ENCODE results near the gene VASN. TPM values are rescaled to one million over a fixed set of nuclear protein-coding genes. Genes with fewer than 3 reads are reported as not detected.
A peak's percentile ranks its signal among the peaks of the same experiment; 100 is the strongest.
"Not testable (repeated sequence)": the region's sequence is repeated elsewhere in the genome, so short reads cannot be mapped to it uniquely, and the experiment has no call there.

VASN gene
- total and polyA plus RNA-seq, 2 donors from 2014 or later: 75.7 to 82.7 TPM

- no peak overlapping the region for H3K27ac ChIP-seq (ENCODE audit: low read depth in 2 of 2, low read length in 2 of 2)
- intact Hi-C loops (cut with DNase I): no loop called here
- peaks cover 0 to 33% (median 12%) of the 10 kb centered on the region in 3 donors for H3K36me3 ChIP-seq (ENCODE audit: control insufficient read depth in 2 of 3, insufficient read depth in 3 of 3, low read length in 3 of 3)
- no peak overlapping the region for H3K9ac ChIP-seq (ENCODE audit: low read length in 3 of 3)
- no peak for TF ChIP-seq CTCF (IDR thresholded peaks at IDR 0.05; ENCODE audit: borderline replicate concordance, extremely low read depth, insufficient read depth)
- peaks cover 0 to 22% (median 20%) of the 10 kb centered on the region in 3 donors for H3K4me1 ChIP-seq (ENCODE audit: control insufficient read depth in 2 of 3, insufficient read depth in 2 of 3, low read depth in 1 of 3, low read length in 3 of 3)
- no peaks in the 10 kb centered on the region for H3K9me3 ChIP-seq (ENCODE audit: control insufficient read depth in 2 of 3, insufficient read depth in 1 of 3, low read length in 3 of 3)
- no peak overlapping the region for H3K4me3 ChIP-seq (ENCODE audit: low read length in 3 of 3)
- H3K27me3 ChIP-seq (ENCODE audit: control insufficient read depth, insufficient read depth, low read length): no peaks in the 10 kb centered on the region
- FAIRE-seq (no peak), DNase-seq (no peak)
These were observed 38.9 kb upstream of the VASN start for GRCh38 chr16:4332623-4333307.

- intact Hi-C loops (cut with DNase I): no loop called here
- H3K4me1 ChIP-seq (ENCODE audit: control insufficient read depth in 2 of 3, insufficient read depth in 2 of 3, low read depth in 1 of 3, low read length in 3 of 3): peaks cover 0 to 20% (median 20%) of the 10 kb centered on the region in 3 donors
- peaks cover 0 to 36% (median 12%) of the 10 kb centered on the region in 3 donors for H3K36me3 ChIP-seq (ENCODE audit: control insufficient read depth in 2 of 3, insufficient read depth in 3 of 3, low read length in 3 of 3)
- no peak for TF ChIP-seq CTCF (IDR thresholded peaks at IDR 0.05; ENCODE audit: borderline replicate concordance, extremely low read depth, insufficient read depth)
- no peak overlapping the region for H3K4me3 ChIP-seq (ENCODE audit: low read length in 3 of 3)
- H3K27me3 ChIP-seq (ENCODE audit: control insufficient read depth, insufficient read depth, low read length): no peaks in the 10 kb centered on the region
- H3K9me3 ChIP-seq (ENCODE audit: control insufficient read depth in 2 of 3, insufficient read depth in 1 of 3, low read length in 3 of 3): no peaks in the 10 kb centered on the region
- FAIRE-seq: no peak
- no peak for DNase-seq
- H3K9ac ChIP-seq (ENCODE audit: low read length in 3 of 3): no peak overlapping the region
- H3K27ac ChIP-seq (ENCODE audit: low read depth in 2 of 2, low read length in 2 of 2): no peak overlapping the region
These were observed 38.4 kb upstream of the VASN start for GRCh38 chr16:4333308-4333638.

- H3K27me3 ChIP-seq (ENCODE audit: control insufficient read depth, insufficient read depth, low read length); H3K27ac ChIP-seq (ENCODE audit: low read depth in 2 of 2, low read length in 2 of 2); H3K4me3 ChIP-seq (ENCODE audit: low read length in 3 of 3); H3K9me3 ChIP-seq (ENCODE audit: control insufficient read depth in 2 of 3, insufficient read depth in 1 of 3, low read length in 3 of 3); FAIRE-seq; intact Hi-C loops (cut with DNase I); H3K9ac ChIP-seq (ENCODE audit: low read length in 3 of 3); DNase-seq: not testable (repeated sequence)
- Histone ChIP-seq H3K4me1 (ENCODE audit: control insufficient read depth in 2 of 3, insufficient read depth in 2 of 3, low read depth in 1 of 3, low read length in 3 of 3) (peaks cover 0 to 16% (median 16%) of the 10 kb centered on the region in 3 donors), H3K36me3 (ENCODE audit: control insufficient read depth in 2 of 3, insufficient read depth in 3 of 3, low read length in 3 of 3) (peaks cover 0 to 36% (median 12%) of the 10 kb centered on the region in 3 donors)
These were observed 37.9 kb upstream of the VASN start for GRCh38 chr16:4333714-4334113.

- H3K36me3 ChIP-seq (ENCODE audit: control insufficient read depth in 2 of 3, insufficient read depth in 3 of 3, low read length in 3 of 3): peaks cover 0 to 36% (median 12%) of the 10 kb centered on the region in 3 donors
- FAIRE-seq (no peak), DNase-seq (peak in 2 of 5 donors; percentile 34 to 73)
- H3K27ac ChIP-seq (ENCODE audit: low read depth in 2 of 2, low read length in 2 of 2): no peak overlapping the region
- H3K9ac ChIP-seq (ENCODE audit: low read length in 3 of 3): no peak overlapping the region
- H3K27me3 ChIP-seq (ENCODE audit: control insufficient read depth, insufficient read depth, low read length): no peaks in the 10 kb centered on the region
- no peak for TF ChIP-seq CTCF (IDR thresholded peaks at IDR 0.05; ENCODE audit: borderline replicate concordance, extremely low read depth, insufficient read depth)
- peaks cover 0 to 10% (median 5%) of the 10 kb centered on the region in 3 donors for H3K4me1 ChIP-seq (ENCODE audit: control insufficient read depth in 2 of 3, insufficient read depth in 2 of 3, low read depth in 1 of 3, low read length in 3 of 3)
- H3K9me3 ChIP-seq (ENCODE audit: control insufficient read depth in 2 of 3, insufficient read depth in 1 of 3, low read length in 3 of 3): no peaks in the 10 kb centered on the region
- intact Hi-C loops (cut with DNase I): no loop called here
- no peak overlapping the region for H3K4me3 ChIP-seq (ENCODE audit: low read length in 3 of 3)
These were observed 36.7 kb upstream of the VASN start for GRCh38 chr16:4334724-4335495.
